ENCODE measurements around the gene TPRKB. TPM values are rescaled to one million over a fixed set of nuclear protein-coding genes. Genes with fewer than 3 reads are reported as not detected.
"Not testable (repeated sequence)": the region's sequence is repeated elsewhere in the genome, so short reads cannot be mapped to it uniquely, and the experiment has no call there.

TPRKB gene
- total RNA-seq (ENCODE audit: low replicate concordance), result 96.8 and 157 TPM in 2 replicates

GRCh38 chr2:73736855-73737779 is at the start of gene TPRKB:
TSS of gene TPRKB (minus strand) at chr2:73737345. CDS start at chr2:73734569, 2,776 bp downstream.
- Mint-ChIP-seq H3K27me3 (ENCODE audit: insufficient read depth, low read depth) (no peaks in the 10 kb centered on the region), H3K4me3 (peak within 1 kb of the TSS; percentile 96), H3K4me1 (peaks cover 12% of the 10 kb centered on the region), H3K27ac (peak within 1 kb of the TSS; percentile 78), H3K36me3 (peaks cover 8% of the 10 kb centered on the region), H3K9me3 (peaks cover 8% of the 10 kb centered on the region)
- H3K27ac ChIP-seq, result no peak within 1 kb of the TSS
- H3K79me2 ChIP-seq (ENCODE audit: low read depth), result peaks cover 20% of the 10 kb centered on the region
- H3K9me3 ChIP-seq (ENCODE audit: low read depth), result no peaks in the 10 kb centered on the region
- peak within 1 kb of the TSS; percentile 96 for H3K4me2 ChIP-seq
- peaks cover 3% of the 10 kb centered on the region for H4K20me1 ChIP-seq (ENCODE audit: low read depth)
- TF ChIP-seq EZH2 (IDR thresholded peaks at IDR 0.05) (no peak), EZH2phosphoT487 (IDR thresholded peaks at IDR 0.05) (no peak), CTCF (IDR thresholded peaks at IDR 0.05) (no peak)
- H3K9ac ChIP-seq, result peak within 1 kb of the TSS; percentile 71
- H3K27me3 ChIP-seq, result peaks cover 42% of the 10 kb centered on the region
- no peaks in the 10 kb centered on the region for H3K36me3 ChIP-seq
- H3F3A ChIP-seq (ENCODE audit: low read depth), result peaks cover 9% of the 10 kb centered on the region
- H2AFZ ChIP-seq (replicated peaks), result peak within 1 kb of the TSS; percentile 82
- peak; percentile 92 for DNase-seq (ENCODE audit: low spot score)
- peak within 1 kb of the TSS; percentile 90 for H3K4me3 ChIP-seq
- peaks cover 8% of the 10 kb centered on the region for H3K4me1 ChIP-seq

GRCh38 chr2:73783883-73784282 is 46.7 kb upstream of the TPRKB start, which contains the start of gene C2orf78:
TSS of gene C2orf78 (plus strand) at chr2:73784183. CDS start at chr2:73784310, 127 bp downstream.
- H3F3A ChIP-seq (ENCODE audit: low read depth); H3K27me3 Mint-ChIP-seq (ENCODE audit: insufficient read depth, low read depth); H3K27me3 ChIP-seq; H3K9me3 Mint-ChIP-seq; H3K9me3 ChIP-seq (ENCODE audit: low read depth); H3K4me3 ChIP-seq; H3K79me2 ChIP-seq (ENCODE audit: low read depth); H3K27ac Mint-ChIP-seq; H3K36me3 ChIP-seq; H3K36me3 Mint-ChIP-seq; H3K4me2 ChIP-seq; H4K20me1 ChIP-seq (ENCODE audit: low read depth); H3K4me1 ChIP-seq; H3K4me3 Mint-ChIP-seq; H3K4me1 Mint-ChIP-seq; H3K9ac ChIP-seq; H3K27ac ChIP-seq; DNase-seq (ENCODE audit: low spot score): not testable (repeated sequence)
- peak within 1 kb of the TSS; percentile 57 for H2AFZ ChIP-seq (replicated peaks)

GRCh38 chr2:73783402-73783801 is 46.3 kb upstream of the TPRKB start:
- H3K27ac Mint-ChIP-seq; H3K27me3 Mint-ChIP-seq (ENCODE audit: insufficient read depth, low read depth); H3K9me3 Mint-ChIP-seq; H3K27me3 ChIP-seq; H3K9ac ChIP-seq; H3K4me1 ChIP-seq; H3K4me1 Mint-ChIP-seq; H3K36me3 Mint-ChIP-seq; H3K4me3 ChIP-seq; H3K27ac ChIP-seq; H3K9me3 ChIP-seq (ENCODE audit: low read depth); H3K36me3 ChIP-seq; H3K4me3 Mint-ChIP-seq; H3K4me2 ChIP-seq; H3F3A ChIP-seq (ENCODE audit: low read depth); H4K20me1 ChIP-seq (ENCODE audit: low read depth): not testable (repeated sequence)
- Histone ChIP-seq H2AFZ (replicated peaks) (peak overlapping the region; percentile 57), H3K79me2 (ENCODE audit: low read depth) (peaks cover 13% of the 10 kb centered on the region)
- peak; percentile 15 for DNase-seq (ENCODE audit: low spot score)

GRCh38 chr2:73780237-73780582 is 43.1 kb upstream of the TPRKB start:
- peaks cover 18% of the 10 kb centered on the region for H3K79me2 ChIP-seq (ENCODE audit: low read depth)
- no peaks in the 10 kb centered on the region for H3K27me3 ChIP-seq
- H3K27ac ChIP-seq, result no peak overlapping the region
- H3F3A ChIP-seq (ENCODE audit: low read depth), result no peaks in the 10 kb centered on the region
- H4K20me1 ChIP-seq (ENCODE audit: low read depth), result no peaks in the 10 kb centered on the region
- peaks cover 3% of the 10 kb centered on the region for H3K36me3 Mint-ChIP-seq
- H3K9me3 Mint-ChIP-seq, result no peaks in the 10 kb centered on the region
- H3K36me3 ChIP-seq, result no peaks in the 10 kb centered on the region
- H2AFZ ChIP-seq (replicated peaks), result peak overlapping the region; percentile 27
- H3K4me3 Mint-ChIP-seq, result peak overlapping the region; percentile 100
- H3K4me1 Mint-ChIP-seq, result peaks cover 9% of the 10 kb centered on the region
- peak overlapping the region; percentile 46 for H3K4me2 ChIP-seq
- peaks cover 7% of the 10 kb centered on the region for H3K4me1 ChIP-seq
- peak overlapping the region; percentile 65 for H3K4me3 ChIP-seq
- no peak overlapping the region for H3K9ac ChIP-seq
- no peak for DNase-seq (ENCODE audit: low spot score)
- H3K9me3 ChIP-seq (ENCODE audit: low read depth), result no peaks in the 10 kb centered on the region
- H3K27me3 Mint-ChIP-seq (ENCODE audit: insufficient read depth, low read depth), result no peaks in the 10 kb centered on the region
- TF ChIP-seq EZH2phosphoT487 (IDR thresholded peaks at IDR 0.05), result no peak
- no peak for TF ChIP-seq EZH2 (IDR thresholded peaks at IDR 0.05)
- TF ChIP-seq CTCF (IDR thresholded peaks at IDR 0.05), result no peak
- H3K27ac Mint-ChIP-seq, result no peak overlapping the region
